ENCODE data around the gene WFDC11.

- TF ChIP-seq CTCF (IDR thresholded peaks at IDR 0.05), result no peak
- TF ChIP-seq POLR2A (IDR thresholded peaks at IDR 0.05), result no peak
These were observed 25.5 kb upstream of the WFDC11 start for GRCh38 chr20:45695496-45695895.
